Fibroblast of lung (primary cell): ENCODE results near the gene IRF7.

Experiments used
- EZH2 ChIP-seq: IDR thresholded peaks from 2 replicates; pipeline ENCODE4 v1.5.1; 2012; ENCODE audit warnings: low read length, control low read depth, mild to moderate bottlenecking; ENCODE audit errors: missing control alignments
- TF ChIP-seq, protein P1 (sequence below), 2 donors: IDR thresholded peaks in 1 of 2; conservative IDR thresholded peaks in 1 of 2; 1 replicate in 1 of 2; 2 replicates in 1 of 2; pipeline ENCODE4 v1.5.1; 2011 to 2012; ENCODE audit warnings: low read length in 2 of 2, control low read depth in 1 of 2, inconsistent platforms in 1 of 2, low read depth in 1 of 2, mild to moderate bottlenecking in 1 of 2

DNA sequence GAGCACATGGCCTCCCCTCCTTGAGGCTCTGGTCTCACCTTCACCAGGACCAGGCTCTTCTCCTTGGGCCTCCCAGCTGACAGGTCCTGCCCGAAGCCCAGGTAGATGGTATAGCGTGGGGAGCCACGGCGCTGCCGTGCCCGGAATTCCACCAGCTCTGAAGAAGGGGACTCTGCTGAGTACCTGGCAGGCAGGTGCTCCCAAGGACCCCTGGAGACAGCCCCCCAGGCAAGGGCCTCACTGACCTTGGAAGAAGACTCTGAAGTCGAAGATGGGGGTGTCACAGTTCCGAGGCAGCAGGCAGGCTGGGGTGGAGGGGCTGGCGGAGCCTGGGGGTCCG lies 2.8 kb downstream of the IRF7 start:
- TF ChIP-seq, protein P1, sequence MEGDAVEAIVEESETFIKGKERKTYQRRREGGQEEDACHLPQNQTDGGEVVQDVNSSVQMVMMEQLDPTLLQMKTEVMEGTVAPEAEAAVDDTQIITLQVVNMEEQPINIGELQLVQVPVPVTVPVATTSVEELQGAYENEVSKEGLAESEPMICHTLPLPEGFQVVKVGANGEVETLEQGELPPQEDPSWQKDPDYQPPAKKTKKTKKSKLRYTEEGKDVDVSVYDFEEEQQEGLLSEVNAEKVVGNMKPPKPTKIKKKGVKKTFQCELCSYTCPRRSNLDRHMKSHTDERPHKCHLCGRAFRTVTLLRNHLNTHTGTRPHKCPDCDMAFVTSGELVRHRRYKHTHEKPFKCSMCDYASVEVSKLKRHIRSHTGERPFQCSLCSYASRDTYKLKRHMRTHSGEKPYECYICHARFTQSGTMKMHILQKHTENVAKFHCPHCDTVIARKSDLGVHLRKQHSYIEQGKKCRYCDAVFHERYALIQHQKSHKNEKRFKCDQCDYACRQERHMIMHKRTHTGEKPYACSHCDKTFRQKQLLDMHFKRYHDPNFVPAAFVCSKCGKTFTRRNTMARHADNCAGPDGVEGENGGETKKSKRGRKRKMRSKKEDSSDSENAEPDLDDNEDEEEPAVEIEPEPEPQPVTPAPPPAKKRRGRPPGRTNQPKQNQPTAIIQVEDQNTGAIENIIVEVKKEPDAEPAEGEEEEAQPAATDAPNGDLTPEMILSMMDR (conservative IDR thresholded peaks at IDR 0.05 in 1 of 2, IDR thresholded peaks at IDR 0.05 in 1 of 2; ENCODE audit: low read depth in 1 of 2, low read length in 2 of 2), result no peak
- TF ChIP-seq EZH2, result no peak
